Stimulated activated CD4-positive, alpha-beta T cell treated with anti-CD3 and anti-CD28 coated beads, TNF-alpha, amount 100 ng/mL, for 1 hour (primary cell): ENCODE data around the gene KRTAP10-3.
"Not testable (repeated sequence)": the region's sequence is repeated elsewhere in the genome, so short reads cannot be mapped to it uniquely, and the experiment has no call there.

ENCODE experiments used
- DNase-seq, 3 donors: peaks; one replicate each; pipeline ENCODE4 v3.0.0-alpha.2; 2020; ENCODE audit warnings: low read depth in 3 of 3, low spot score in 1 of 3

Gene KRTAP10-3

GRCh38 chr21:44590897-44591800, 32.6 kb upstream of the KRTAP10-3 start:
- not testable (repeated sequence) for DNase-seq

DNA sequence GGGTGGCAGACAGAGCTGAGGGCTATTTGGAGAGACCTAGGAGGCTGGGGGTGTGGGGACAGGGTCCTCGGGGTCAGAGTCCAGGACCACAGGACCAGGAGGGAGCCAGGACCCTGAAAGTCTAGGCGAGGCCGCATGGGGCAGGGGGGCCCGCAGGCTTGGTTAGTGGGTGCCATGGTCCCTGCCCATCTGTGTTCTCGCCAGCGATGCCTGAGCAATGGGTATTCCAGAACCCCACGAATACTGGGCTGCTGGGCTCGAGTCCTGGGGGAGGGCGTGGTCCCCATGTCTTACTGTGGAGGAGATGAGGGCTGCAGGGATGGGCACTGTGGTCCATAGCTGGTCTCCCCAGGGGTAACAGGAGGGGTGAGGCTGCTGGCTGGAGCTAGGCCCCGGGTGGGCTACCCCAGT, 31.7 kb upstream of the KRTAP10-3 start:
- DNase-seq: no peak

- no peak for DNase-seq
Measured at GRCh38 chr21:44589586-44590305, 31.2 kb upstream of the KRTAP10-3 start.

GRCh38 chr21:44589094-44589493, 30.5 kb upstream of the KRTAP10-3 start:
- DNase-seq: no peak

DNA sequence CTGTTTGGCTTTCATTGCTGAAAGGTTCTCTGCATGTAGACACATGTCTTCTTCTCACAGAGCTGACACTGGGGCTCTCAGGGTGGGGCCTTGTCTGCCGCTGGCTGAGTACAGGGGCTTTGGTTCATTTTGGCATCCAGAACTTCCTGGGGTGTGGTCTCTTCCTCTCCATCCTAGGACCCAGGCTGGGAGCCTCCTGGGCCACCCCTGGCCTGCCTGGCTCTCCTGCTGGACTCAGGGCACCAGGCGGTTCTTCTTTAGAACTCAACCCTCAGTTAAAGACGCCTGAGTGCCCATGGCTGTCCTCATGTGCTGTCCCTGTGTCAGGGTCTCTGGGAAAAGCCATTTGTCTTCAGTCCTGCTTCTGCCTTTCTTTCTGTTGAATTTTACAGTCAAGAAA, 27.3 kb upstream of the KRTAP10-3 start:
- DNase-seq: no peak

DNA sequence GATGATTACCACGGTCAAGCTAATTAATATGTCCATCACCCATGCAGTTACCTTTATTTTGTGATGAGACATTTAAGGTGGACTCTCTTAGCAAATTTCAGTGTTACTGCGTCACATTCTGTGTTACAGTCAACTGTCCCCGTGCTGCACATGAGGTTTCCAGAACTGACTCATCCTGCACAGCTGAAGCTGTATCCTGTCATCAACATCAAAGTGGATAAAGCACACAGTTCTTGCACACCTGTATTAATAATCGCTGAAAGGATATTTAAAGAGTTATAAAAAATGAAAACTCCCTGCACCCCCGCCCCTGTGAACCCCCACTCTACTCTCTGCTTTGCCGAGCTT, 25.2 kb upstream of the KRTAP10-3 start:
- no peak for DNase-seq

- no peak for DNase-seq
Measured at GRCh38 chr21:44583089-44583799, 24.6 kb upstream of the KRTAP10-3 start.

DNA sequence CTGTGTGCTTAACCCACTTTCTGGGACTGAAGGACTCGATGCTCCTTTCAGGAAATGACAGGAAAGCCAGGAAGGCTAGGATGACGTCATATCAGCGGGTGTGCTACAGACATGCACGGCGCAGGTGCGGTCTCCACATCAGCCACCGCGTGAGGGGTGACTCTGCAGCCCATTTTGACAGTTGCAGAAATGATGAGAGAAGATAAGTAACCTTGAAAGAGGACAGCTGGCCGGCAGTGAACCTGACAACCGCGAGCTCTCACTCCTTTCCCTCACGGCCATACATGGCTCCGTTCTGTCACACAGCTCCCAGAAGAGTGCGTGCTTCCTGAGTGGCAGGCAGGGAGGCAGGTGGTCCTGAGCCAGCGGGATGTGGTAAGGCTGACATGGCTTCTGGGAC, 23.5 kb upstream of the KRTAP10-3 start:
- DNase-seq: no peak

GRCh38 chr21:44581158-44581557, 22.6 kb upstream of the KRTAP10-3 start:
- no peak for DNase-seq

GRCh38 chr21:44580231-44580821, 21.7 kb upstream of the KRTAP10-3 start, which contains the start of gene KRTAP10-5:
Gene KRTAP10-5, minus strand, starts transcription at chr21:44580604. Its CDS starts 26 bp downstream, at chr21:44580578.
- DNase-seq: not testable (repeated sequence)

GRCh38 chr21:44579833-44580144, 21.2 kb upstream of the KRTAP10-3 start:
- no peak for DNase-seq

DNA sequence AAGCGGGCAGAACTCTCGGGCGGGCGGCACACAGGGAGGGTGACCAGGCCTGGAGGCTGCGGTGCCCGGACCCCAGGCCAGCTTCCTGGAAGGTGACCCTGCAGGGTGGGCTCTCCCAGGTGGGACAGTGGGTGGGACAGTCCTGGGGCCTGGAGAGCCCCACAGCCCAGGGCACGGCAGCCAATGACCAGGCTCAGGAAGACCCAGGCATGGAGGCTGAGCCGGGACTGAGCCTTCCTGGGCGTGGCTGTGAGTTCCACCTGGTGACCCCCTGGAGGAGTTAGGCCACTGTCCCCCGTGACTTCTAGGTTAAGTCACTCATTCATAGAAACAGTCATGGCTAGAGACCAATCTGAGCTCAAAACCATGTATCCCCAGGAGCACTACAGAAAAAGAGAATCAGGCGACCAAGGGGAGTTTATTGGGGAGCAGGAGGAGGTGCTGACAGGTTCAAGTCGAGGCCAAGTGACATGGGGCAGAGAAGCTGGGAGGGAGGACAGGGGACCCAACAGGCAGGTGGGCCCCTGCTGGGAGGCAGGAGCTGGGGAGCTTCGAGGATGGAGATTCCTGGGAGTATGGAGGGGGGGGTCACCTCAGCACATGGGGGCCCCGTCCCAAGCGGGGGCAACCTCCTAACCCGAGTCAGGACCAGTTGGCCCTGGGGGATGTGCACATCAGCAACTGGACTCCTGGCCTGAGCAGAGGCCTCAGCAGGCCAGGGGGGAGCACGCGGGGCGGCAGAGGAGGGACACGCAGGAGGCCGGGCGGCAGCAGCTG, 20.6 kb upstream of the KRTAP10-3 start:
- DNase-seq: no peak

DNA sequence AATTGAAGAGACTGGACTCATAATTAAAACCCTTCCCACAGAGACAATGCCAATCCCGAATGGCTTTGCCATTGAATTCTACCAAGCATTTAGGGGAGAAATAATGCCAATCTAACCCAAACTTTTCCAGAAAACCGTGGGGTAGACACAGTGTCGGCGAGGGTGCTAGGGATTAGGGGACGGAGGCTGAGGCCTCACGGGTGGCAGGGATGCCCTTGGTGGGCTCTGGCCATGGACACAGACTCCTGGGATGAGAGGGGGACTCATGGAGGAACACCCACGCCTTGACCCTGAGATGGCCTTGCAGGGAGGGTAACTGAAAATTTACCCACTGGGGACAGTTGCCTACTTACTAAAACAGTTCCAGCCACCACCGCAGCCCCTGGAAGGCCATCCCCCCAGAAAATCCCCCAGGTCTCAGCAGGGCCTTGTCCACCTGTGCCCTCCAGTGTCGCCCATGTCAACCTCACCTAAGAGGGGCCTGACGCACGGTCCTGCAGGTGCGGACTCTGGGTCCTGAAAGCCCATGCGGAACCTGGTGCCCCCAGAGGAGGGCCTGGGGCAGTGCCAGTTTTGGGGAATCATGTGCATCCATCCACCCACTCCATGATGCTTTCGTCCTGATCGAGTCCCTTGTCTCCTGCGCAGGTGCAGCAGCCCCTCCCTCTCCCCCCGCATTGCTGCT, 19.9 kb upstream of the KRTAP10-3 start:
- no peak for DNase-seq

DNA sequence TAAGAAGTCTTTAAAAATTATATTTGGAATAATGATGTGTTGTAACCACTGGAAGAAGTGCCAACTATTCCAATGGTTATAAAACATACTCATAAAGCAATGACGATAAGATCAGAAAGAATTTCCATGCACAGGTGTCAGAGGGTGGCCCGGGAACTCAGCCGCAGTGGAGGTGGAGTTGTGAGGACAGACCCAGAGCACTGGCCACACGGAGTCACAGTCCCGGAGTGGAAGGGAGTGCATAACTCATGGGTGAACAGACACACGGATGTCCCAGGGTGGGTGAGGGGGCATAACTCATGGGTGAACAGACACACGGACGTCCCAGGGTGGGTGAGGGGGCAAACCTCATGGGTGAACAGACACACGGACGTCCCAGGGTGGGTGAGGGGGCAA, 17.4 kb upstream of the KRTAP10-3 start:
- no peak for DNase-seq

- no peak for DNase-seq
Measured at GRCh38 chr21:44575307-44576024, 16.9 kb upstream of the KRTAP10-3 start.

GRCh38 chr21:44574457-44575306, 16.1 kb upstream of the KRTAP10-3 start:
- DNase-seq: no peak

- not testable (repeated sequence) for DNase-seq
Measured at GRCh38 chr21:44573630-44574456, 15.2 kb upstream of the KRTAP10-3 start, which contains the start of gene KRTAP10-4. Gene KRTAP10-4, plus strand, starts transcription at chr21:44573729. Its CDS starts 30 bp downstream, at chr21:44573759.
